ENCODE results near the gene AMACR. TPM values are rescaled to one million over a fixed set of nuclear protein-coding genes. Genes with fewer than 3 reads are reported as not detected.

The AMACR gene
- total RNA-seq, 1 experiment from 2014 or later = 12.3 TPM

- no peak for DNase-seq
- no TSS peak for BruUV-seq (replicated peaks)
- POLR2A ChIA-PET (ENCODE audit: unreplicated experiment) = no interaction called here
- intact Hi-C loops (cut with micrococcal nuclease) = no loop called here
- no peaks in the 10 kb centered on the region for H3K27me3 ChIP-seq (ENCODE audit: low read length)
- H2AFZ ChIP-seq (ENCODE audit: low read length) = no peak overlapping the region
- H3K9me2 ChIP-seq (replicated peaks; ENCODE audit: low read length) = no peaks in the 10 kb centered on the region
- H3K4me2 ChIP-seq (ENCODE audit: low read length) = no peak overlapping the region
- TF ChIP-seq CTCF (conservative IDR thresholded peaks at IDR 0.05; ENCODE audit: low read depth, low read length) (no peak), EZH2phosphoT487 (IDR thresholded peaks at IDR 0.05; ENCODE audit: borderline replicate concordance, low read length) (no peak), EZH2 (IDR thresholded peaks at IDR 0.05; ENCODE audit: low read length, unreplicated experiment) (no peak)
- H3K4me3 ChIP-seq (ENCODE audit: low read length) = no peak overlapping the region
- no peaks in the 10 kb centered on the region for H3K79me2 ChIP-seq (ENCODE audit: low read length)
- H3K9me3 ChIP-seq (ENCODE audit: low read length) = no peaks in the 10 kb centered on the region
- H3F3A ChIP-seq (ENCODE audit: low read length, unreplicated experiment) = peaks cover 13% of the 10 kb centered on the region
- H3K36me3 ChIP-seq (ENCODE audit: low read depth, low read length) = no peaks in the 10 kb centered on the region
- H3K9ac ChIP-seq (ENCODE audit: low read length) = no peak overlapping the region
- no peak for ATAC-seq
- CTCF ChIA-PET = no interaction called here
- no peak overlapping the region for H3K27ac ChIP-seq (ENCODE audit: low read length)
- no peaks in the 10 kb centered on the region for H4K20me1 ChIP-seq (ENCODE audit: low read length)
- peaks cover 24% of the 10 kb centered on the region for H3K4me1 ChIP-seq (ENCODE audit: insufficient read depth, low read length)
Measured at GRCh38 chr5:34057118-34057517, 49.3 kb upstream of the AMACR start.

- no TSS peak for BruUV-seq (replicated peaks)
- no peak overlapping the region for H3K27ac ChIP-seq (ENCODE audit: low read length)
- H3K4me2 ChIP-seq (ENCODE audit: low read length) = no peak overlapping the region
Measured at GRCh38 chr5:34055667-34056066, 47.8 kb upstream of the AMACR start.

GRCh38 chr5:34054400-34054729 lies 46.5 kb upstream of the AMACR start:
- H3F3A ChIP-seq (ENCODE audit: low read length, unreplicated experiment) = peaks cover 13% of the 10 kb centered on the region
- DNase-seq (no peak), ATAC-seq (no peak)
- H3K9me3 ChIP-seq (ENCODE audit: low read length) = no peaks in the 10 kb centered on the region
- no peaks in the 10 kb centered on the region for H3K79me2 ChIP-seq (ENCODE audit: low read length)
- intact Hi-C loops (cut with micrococcal nuclease) = no loop called here
- H3K4me2 ChIP-seq (ENCODE audit: low read length) = no peak overlapping the region
- H3K9me2 ChIP-seq (replicated peaks; ENCODE audit: low read length) = no peaks in the 10 kb centered on the region
- H3K27me3 ChIP-seq (ENCODE audit: low read length) = no peaks in the 10 kb centered on the region
- CTCF ChIA-PET = no interaction called here
- H4K20me1 ChIP-seq (ENCODE audit: low read length) = no peaks in the 10 kb centered on the region
- peaks cover 28% of the 10 kb centered on the region for H3K4me1 ChIP-seq (ENCODE audit: insufficient read depth, low read length)
- POLR2A ChIA-PET (ENCODE audit: unreplicated experiment) = no interaction called here
- H3K36me3 ChIP-seq (ENCODE audit: low read depth, low read length) = no peaks in the 10 kb centered on the region
- BruUV-seq (replicated peaks) = no TSS peak
- H3K9ac ChIP-seq (ENCODE audit: low read length) = no peak overlapping the region
- H3K4me3 ChIP-seq (ENCODE audit: low read length) = no peak overlapping the region
- H2AFZ ChIP-seq (ENCODE audit: low read length) = no peak overlapping the region
- TF ChIP-seq CTCF (conservative IDR thresholded peaks at IDR 0.05; ENCODE audit: low read depth, low read length) (no peak), EZH2 (IDR thresholded peaks at IDR 0.05; ENCODE audit: low read length, unreplicated experiment) (no peak), EZH2phosphoT487 (IDR thresholded peaks at IDR 0.05; ENCODE audit: borderline replicate concordance, low read length) (no peak)
- H3K27ac ChIP-seq (ENCODE audit: low read length) = no peak overlapping the region

More at GRCh38 chr5:34055667-34056066, 47.8 kb upstream of the AMACR start:
- no peaks in the 10 kb centered on the region for H3K9me2 ChIP-seq (replicated peaks; ENCODE audit: low read length)
- no peak overlapping the region for H3K4me3 ChIP-seq (ENCODE audit: low read length)
- no peaks in the 10 kb centered on the region for H4K20me1 ChIP-seq (ENCODE audit: low read length)
- ChIA-PET CTCF (no interaction called here), POLR2A (ENCODE audit: unreplicated experiment) (no interaction called here)
- DNase-seq = no peak
- peaks cover 28% of the 10 kb centered on the region for H3K4me1 ChIP-seq (ENCODE audit: insufficient read depth, low read length)
- no peaks in the 10 kb centered on the region for H3K36me3 ChIP-seq (ENCODE audit: low read depth, low read length)
- ATAC-seq = no peak
- no peaks in the 10 kb centered on the region for H3K27me3 ChIP-seq (ENCODE audit: low read length)
- intact Hi-C loops (cut with micrococcal nuclease) = no loop called here
- H3K9me3 ChIP-seq (ENCODE audit: low read length) = no peaks in the 10 kb centered on the region
- H3F3A ChIP-seq (ENCODE audit: low read length, unreplicated experiment) = peaks cover 13% of the 10 kb centered on the region
- H2AFZ ChIP-seq (ENCODE audit: low read length) = no peak overlapping the region
- no peak for TF ChIP-seq EZH2 (IDR thresholded peaks at IDR 0.05; ENCODE audit: low read length, unreplicated experiment)
- no peak for TF ChIP-seq EZH2phosphoT487 (IDR thresholded peaks at IDR 0.05; ENCODE audit: borderline replicate concordance, low read length)
- no peak for TF ChIP-seq CTCF (conservative IDR thresholded peaks at IDR 0.05; ENCODE audit: low read depth, low read length)
- H3K79me2 ChIP-seq (ENCODE audit: low read length) = no peaks in the 10 kb centered on the region
- H3K9ac ChIP-seq (ENCODE audit: low read length) = no peak overlapping the region

Data from PC-3 (cell line).